GM12892 (cell line): ENCODE data around the gene NUAK2. TPM values are rescaled to one million over a fixed set of nuclear protein-coding genes. Genes with fewer than 3 reads are reported as not detected.
"Not testable (repeated sequence)": the region's sequence is repeated elsewhere in the genome, so short reads cannot be mapped to it uniquely, and the experiment has no call there.

Experiments used
- DNase-seq: peaks from one replicate; pipeline ENCODE4 v3.0.0; 2011; ENCODE audit not compliant: insufficient read length
- FAIRE-seq: peaks from 2 replicates; lab custom pipeline; 2011; peaks lifted over from hg19 to GRCh38; lab: Jason Lieb, UNC
- POLR2A ChIP-seq: IDR thresholded peaks from 2 replicates; pipeline ENCODE4 v1.6.1; 2011; ENCODE audit warnings: low read depth, low read length, control low read depth
- POLR2AphosphoS5 ChIP-seq: IDR thresholded peaks from 2 replicates; pipeline ENCODE4 v1.6.1; 2011; ENCODE audit warnings: low read depth, low read length, control low read depth
- TAF1 ChIP-seq: IDR thresholded peaks from 2 replicates; pipeline ENCODE4 v1.6.1; 2011; ENCODE audit warnings: low read depth, mild to moderate bottlenecking, control low read depth, low read length, borderline replicate concordance
- polyA plus RNA-seq: library from polyadenylated mRNA; unstranded; fragments of >200 nt; gene quantifications from one replicate; pipeline ENCODE4 v1.2.1, GENCODE V29; 2012; ENCODE audit warnings: missing spikeins, inconsistent platforms; ENCODE audit not compliant: missing spikeins

NUAK2 gene
- 1.4 TPM for polyA plus RNA-seq

DNA sequence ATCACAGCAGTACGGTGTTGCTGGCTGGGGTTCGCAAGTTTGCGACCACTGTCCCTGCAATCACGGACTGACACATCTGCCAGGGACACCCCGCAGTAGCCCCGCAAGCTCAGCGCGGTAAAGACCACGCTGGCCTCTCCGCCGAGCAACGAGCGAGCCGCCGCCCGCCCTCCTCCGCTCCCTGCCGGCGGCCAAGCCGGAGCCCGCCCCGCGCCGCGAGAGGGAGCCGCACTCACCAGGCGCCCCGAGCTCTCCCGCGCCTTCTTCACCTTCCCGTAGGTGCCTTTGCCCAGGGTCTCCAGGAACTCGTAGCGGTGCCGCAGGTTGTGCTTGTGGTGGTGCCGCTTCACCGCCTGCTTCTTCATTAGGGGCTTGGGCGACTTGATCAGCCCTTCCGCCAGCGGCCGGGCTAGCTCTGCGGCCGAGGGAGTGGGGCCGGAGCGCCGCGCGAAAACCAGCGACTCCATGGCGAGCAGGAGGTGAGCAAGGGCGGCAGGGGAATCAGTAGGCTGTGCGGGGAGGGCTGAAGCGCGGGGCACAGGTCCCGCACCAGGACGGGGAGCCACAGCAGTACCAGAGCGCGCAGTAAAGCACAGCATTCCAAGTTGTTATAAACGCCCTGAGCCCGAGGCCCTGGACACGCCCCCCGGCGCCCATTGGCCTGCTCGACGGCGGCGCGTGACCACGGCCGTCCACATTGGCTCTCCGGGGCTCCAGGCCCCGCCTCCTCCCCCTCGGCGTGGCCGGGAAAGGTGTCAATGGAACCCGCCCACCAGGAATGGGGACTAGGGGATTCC, at the start of gene NUAK2:
NUAK2 (minus strand) TSS at position 584 of the 797 bp plus-strand sequence; CDS start at position 467, 117 bp downstream.
- TF ChIP-seq POLR2AphosphoS5 (0 out of 2 replicates have a peak, but pooled peaks have one; percentile 47), TAF1 (no peak), POLR2A (peak; percentile 63; the same call in 1 of the 2 replicates)
- DNase-seq (peak; percentile 69), FAIRE-seq (peak; percentile 83)

DNA sequence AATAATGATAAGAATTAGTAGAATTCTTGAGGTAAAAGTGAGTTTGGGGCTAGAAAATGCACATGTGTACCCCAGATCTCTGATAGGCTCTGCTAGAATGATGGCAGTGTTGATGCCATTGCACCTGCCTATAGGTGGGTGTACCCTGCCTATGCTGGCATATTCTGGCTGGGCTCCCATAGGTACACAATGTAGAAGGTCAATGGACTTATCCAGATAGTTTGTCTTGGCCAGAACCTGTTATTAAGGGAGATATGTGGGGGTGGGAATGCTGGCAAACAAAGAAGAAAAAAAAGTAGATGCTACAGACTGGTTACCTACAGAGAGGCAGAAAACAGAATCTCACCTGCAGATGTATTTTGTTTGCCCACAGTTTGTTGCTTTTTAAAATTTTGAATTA, 49.2 kb upstream of the NUAK2 start:
- TF ChIP-seq POLR2A = no peak
- no peak for TF ChIP-seq POLR2AphosphoS5
- no peak for FAIRE-seq
- no peak for DNase-seq

DNA sequence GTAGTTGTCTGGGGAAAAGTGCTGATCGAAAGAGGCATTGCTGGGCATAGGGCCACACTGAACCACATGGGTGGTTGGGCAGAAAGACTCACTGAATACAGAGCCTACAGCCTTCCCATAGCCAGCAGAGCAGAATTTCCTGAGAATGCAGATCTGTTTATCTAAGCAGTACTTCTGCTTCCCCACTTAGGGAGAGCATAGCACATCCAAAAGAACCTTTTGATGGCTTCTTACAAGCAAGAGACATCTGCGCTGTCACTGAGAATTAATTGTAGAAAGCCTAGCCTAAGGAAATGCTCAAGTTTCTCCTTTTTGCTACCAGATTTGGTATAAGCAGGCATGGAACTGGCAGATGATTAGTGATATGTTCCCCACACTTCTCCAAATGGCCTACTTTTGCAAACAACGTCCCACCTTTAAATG, 48.2 kb upstream of the NUAK2 start:
- no peak for FAIRE-seq
- no peak for TF ChIP-seq TAF1
- DNase-seq = no peak

DNA sequence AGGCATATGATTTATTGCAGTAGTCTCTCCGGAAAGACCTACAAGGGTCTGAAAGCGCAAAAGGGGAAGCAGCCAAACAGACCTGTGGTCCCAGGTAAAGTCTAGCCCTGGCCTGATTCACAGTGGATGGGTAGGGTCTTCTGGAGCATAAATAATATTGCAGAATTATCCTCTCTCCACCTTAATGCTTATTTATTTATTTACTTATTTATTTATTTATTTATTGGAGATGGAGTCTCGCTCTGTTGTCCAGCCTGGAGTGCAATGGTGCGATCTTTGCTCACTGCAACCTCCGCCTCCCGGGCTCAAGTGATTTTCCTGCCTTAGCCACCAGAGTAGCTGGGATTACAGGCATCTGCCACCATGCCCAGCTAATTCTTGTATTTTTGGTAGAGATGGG, 46.9 kb upstream of the NUAK2 start:
- TF ChIP-seq POLR2A (no peak), POLR2AphosphoS5 (no peak), TAF1 (no peak)

DNA sequence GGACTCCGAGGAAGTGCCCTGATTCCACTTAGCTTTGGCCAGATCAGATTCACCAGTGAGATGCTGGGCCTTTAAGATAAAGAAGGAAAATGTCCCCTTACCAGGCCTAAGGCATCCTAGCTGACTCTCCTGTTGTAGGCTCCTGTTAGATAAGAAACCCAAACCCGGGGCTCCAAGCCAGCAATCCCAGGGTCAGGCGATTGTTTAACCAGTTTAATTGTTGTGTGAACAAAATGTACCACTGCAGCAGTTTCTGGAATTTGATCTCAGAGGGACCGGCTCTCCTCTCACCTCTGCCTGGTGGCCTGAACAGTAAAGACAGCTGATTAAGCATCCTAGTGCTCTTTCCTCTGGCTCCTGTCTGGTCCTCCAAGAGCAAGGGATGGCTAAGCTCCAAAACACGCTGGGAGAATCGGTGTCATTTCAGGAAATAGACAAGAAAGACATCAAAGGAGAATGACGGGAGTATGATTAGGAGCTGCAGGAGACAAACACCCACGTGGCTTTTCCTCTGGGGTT, 44.5 kb upstream of the NUAK2 start:
- no peak for FAIRE-seq
- no peak for DNase-seq
- TF ChIP-seq TAF1 = no peak
- TF ChIP-seq POLR2AphosphoS5 = no peak
- no peak for TF ChIP-seq POLR2A

More for the DNA sequence above, 46.9 kb upstream of the NUAK2 start:
- no peak for DNase-seq
- no peak for FAIRE-seq

DNA sequence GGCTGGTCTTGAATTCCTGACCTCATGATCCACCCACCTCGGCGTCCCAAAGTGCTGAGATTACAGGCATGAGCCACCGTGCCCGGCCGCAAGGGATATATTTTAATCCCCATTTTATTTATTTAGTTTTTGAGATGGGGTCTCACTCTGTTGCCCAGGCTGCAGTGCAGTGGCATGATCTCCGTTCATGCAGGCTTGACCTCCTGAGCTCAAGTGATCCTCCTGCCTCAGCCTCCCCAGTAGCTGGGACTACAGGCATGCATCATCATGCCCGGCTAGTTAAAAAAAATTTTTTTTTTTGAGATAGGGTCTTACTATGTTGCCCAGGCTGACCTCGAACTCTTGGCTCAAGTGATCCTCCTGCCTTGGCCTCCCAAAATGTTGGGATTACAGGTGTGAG, 43.5 kb upstream of the NUAK2 start:
- not testable (repeated sequence) for DNase-seq, FAIRE-seq

DNA sequence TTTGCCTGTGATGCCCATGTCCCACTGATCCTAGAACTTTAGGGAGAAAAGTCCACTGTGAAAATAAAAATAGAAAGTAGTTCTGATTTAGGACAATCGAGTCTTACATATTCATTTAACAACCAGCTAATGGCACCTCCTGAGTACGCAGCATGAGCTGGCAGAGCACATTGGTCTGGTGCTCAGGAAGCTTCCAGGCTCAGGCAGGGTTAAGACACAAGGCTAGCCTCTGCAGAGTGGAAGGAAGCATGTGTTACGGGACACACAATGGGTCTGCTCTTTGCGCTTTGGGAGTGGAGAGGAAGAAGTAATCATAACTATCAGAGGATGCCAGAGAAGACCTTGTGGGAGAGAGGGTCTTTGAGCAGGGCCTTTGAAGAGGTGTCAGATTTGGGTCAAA, 39.3 kb upstream of the NUAK2 start:
- FAIRE-seq (no peak), DNase-seq (no peak)
- TF ChIP-seq TAF1 (no peak), POLR2AphosphoS5 (no peak), POLR2A (no peak)

DNA sequence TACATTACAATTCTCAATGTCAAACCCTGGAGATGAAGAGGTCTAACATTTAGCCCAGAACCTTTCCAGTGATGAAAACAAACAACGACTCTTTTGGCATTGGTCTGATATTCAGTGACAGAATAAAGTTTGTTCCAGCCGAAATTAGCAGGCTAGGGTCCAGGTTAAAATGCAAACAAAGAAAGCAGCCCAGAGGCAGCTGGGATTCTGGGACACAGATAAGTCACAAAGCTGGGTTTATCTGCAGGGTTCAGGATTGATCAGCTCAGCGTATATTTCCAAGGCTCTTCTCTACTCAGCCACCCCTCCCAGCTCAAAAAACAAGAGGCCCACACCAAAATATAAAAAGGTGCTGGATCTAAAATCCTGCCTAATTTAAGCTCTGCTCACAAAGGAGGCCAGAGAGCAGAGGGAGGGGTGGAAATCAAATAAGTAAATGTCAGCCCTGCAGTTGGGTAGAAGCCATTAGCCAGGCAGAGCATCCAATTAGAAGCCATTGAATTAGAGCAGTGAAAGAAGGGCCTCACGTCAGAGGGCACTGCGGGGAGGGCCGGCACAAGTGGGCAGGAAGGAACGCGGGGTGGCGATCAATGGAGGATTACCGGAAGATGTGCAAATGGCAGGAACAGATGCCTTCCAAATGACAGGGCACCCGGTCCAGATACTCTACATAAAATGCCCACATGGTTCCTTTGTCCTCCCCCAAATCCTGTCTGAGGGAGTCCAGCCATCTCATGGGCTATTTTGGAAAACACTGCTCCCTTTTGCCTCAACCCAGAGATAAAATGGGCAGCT, 38.4 kb upstream of the NUAK2 start:
- TF ChIP-seq TAF1 = no peak
- no peak for TF ChIP-seq POLR2A
- TF ChIP-seq POLR2AphosphoS5 = no peak
- no peak for FAIRE-seq
- no peak for DNase-seq

DNA sequence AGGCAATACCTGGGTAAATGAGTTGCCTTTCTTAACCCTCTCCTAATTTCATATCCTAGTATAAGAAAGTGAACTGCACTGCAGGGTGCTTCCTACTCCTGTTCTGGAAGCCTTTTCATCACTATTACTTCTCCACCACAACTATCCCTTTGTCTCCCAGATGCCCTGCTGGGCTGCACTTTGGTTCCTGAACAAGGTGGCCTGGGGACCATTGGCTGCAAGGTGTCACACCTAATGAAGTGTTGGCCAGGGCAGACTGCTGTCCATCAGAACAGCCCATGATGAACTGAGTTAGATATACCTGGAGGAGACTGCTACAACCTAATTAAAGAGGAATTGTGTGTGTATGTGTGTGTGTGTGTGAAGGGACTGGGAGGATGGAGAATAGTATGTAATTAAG, 37.0 kb upstream of the NUAK2 start:
- no peak for DNase-seq
- no peak for FAIRE-seq
- TF ChIP-seq POLR2A = no peak
- no peak for TF ChIP-seq POLR2AphosphoS5
- TF ChIP-seq TAF1 = no peak

DNA sequence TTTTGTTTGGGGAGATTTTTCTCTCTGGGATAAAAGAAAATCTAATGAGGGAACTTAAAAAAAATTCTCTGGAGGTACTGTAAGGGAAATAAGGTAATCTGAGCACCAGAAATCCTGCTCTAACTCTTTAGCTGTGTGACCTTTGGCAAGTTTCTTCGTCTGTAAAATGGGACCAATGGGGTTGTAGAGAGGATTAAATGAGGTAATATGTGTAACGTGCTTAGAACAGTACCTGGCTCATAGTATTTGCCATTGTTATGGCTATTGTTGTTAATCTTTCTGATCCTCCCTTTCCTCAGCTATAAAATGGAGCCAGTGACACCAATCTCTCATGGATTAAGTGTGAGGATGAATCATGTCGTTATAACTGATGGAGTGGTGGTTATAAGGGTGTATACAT, 36.0 kb upstream of the NUAK2 start:
- DNase-seq = no peak
- TF ChIP-seq POLR2AphosphoS5 = no peak
- TF ChIP-seq POLR2A = no peak
- no peak for TF ChIP-seq TAF1
- no peak for FAIRE-seq

DNA sequence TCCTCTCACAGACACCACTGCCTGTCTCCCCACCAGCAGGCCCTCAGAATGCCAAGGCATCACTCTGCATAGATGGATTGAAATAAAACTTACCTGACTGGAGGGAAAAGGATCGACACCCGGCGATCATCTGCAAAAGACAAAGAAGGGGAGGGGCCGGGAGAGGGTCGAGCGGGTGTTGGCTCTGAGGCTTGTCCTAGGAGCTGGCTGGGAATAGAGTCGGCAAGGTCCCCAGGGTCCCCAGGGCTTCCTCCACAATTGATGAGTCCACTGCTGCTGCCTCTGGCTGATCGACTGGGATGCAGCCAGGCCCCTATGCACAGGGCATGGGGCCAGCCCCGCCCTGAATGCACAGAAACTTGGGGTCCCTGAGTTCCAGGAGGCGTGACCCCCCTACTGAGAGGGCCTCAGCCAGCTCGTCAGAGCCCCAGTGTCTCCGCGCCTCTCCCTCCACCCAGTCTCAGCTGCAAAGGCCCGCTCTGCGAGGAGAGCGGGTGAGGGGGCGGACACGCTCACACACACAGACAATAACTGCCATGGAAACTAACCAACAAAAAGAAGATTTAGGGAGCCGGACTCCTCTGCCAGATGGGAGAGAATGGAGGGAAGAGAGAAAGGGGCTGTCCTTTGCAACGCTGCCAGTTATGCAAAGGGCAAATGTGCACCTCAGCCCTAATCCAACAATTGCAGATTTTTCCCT, 35.0 kb upstream of the NUAK2 start, which contains the start of gene KLHDC8A:
KLHDC8A (minus strand) TSS at position 483 of the 700 bp plus-strand sequence. CDS start 13,318 bp downstream, outside the sequence.
- FAIRE-seq (no peak), DNase-seq (no peak)
- TF ChIP-seq TAF1 (no peak), POLR2A (no peak), POLR2AphosphoS5 (no peak)
